ENCODE data around the gene TBC1D16. TPM values are rescaled to one million over a fixed set of nuclear protein-coding genes. Genes with fewer than 3 reads are reported as not detected.

The TBC1D16 gene
- total and polyA plus RNA-seq, 2 donors (not counting 1 experiment from before 2014, with no cell fraction given): 0.82 to 2.7 TPM

DNA sequence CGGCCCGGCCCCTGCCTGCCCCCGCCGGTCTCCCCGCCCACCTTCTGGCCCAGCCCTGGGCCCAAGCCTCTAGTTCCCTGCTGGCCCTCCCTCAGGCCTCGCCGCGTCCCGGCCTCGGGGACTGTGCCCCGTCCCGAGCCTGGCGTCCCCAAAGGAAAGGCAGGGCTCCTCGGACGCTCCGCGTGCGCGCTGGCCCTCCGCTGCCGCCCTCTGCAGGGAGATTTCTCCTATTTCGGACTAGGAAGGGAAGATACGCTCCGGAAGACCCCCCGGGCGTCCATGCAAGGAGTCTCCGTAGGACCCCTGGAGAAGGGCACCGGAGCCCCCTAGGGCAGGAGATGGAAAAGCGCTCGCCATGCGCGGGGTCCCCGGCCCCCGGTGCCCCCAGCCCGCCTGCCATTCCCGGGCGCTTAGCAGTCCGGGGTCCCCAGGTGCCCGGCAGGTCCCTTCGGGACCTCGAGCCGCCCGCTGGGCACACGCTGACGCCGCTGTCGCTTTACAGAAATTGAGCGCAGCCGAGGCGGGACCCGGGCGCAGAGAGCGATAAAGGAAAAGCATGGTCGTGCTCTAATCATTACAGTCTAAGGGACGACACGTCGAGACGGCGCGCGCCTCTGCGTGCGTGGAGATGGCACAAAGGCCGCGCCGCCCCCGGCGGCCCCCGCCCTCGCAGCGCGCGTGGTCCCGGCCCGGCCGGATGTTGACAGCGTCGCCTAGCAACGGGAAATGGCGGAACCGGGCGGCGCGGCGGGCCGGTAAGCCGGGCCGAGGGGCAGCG lies 454 bp upstream of the TBC1D16 start, which contains the start of gene CCDC40:
Gene CCDC40 (plus strand): TSS at position 706 of the 778 bp plus-strand sequence. CDS start 21 bp downstream, at position 727.
- POLR2A ChIA-PET: no interaction called here
- peak; percentile 87 for ATAC-seq (ENCODE audit: low read depth)
- WGBS (ENCODE audit: insufficient coverage): under 1% methylated on average over 88 of the region's 89 CpGs
- Histone ChIP-seq H3K9me3 (ENCODE audit: control extremely low read depth in 1 of 3, control insufficient read depth in 2 of 3, insufficient read depth in 1 of 3, low read length in 2 of 3) (peaks cover 0 to 2% (median 0%) of the 10 kb centered on the region in 3 donors), H3K36me3 (replicated peaks in 1 of 2; ENCODE audit: control extremely low read depth in 1 of 2, control insufficient read depth in 1 of 2, extremely low read depth in 1 of 2, insufficient read depth in 2 of 2, low read length in 1 of 2) (no peaks in the 10 kb centered on the region), H4K20me1 (ENCODE audit: control insufficient read depth, insufficient read depth, low read length, poor library complexity, severe bottlenecking) (no peaks in the 10 kb centered on the region), H3K4me1 (ENCODE audit: control insufficient read depth in 2 of 2, insufficient read depth in 2 of 2, low read length in 2 of 2) (peaks cover 15 to 22% of the 10 kb centered on the region in 2 donors), H3K27me3 (replicated peaks in 1 of 4; ENCODE audit: control extremely low read depth in 1 of 4, control insufficient read depth in 3 of 4, insufficient read depth in 4 of 4, low read length in 3 of 4) (peaks cover 0 to 14% (median 1%) of the 10 kb centered on the region in 4 experiments), H3K4me2 (replicated peaks; ENCODE audit: low read depth, low read length, poor library complexity, severe bottlenecking) (peak within 1 kb of the TSS; percentile 98), H2AFZ (ENCODE audit: insufficient read depth, low read depth, low read length, poor library complexity, severe bottlenecking) (peak within 1 kb of the TSS; percentile 67), H3K9ac (ENCODE audit: low read length) (peak within 1 kb of the TSS; percentile 86), H3K27ac (ENCODE audit: low read length in 2 of 2) (peak within 1 kb of the TSS; percentile 73 to 83), H3K4me3 (ENCODE audit: control extremely low read depth in 1 of 5, extremely low read depth in 1 of 5, insufficient read depth in 1 of 5, low read depth in 2 of 5, low read length in 4 of 5) (peak within 1 kb of the TSS; percentile 43 to 80 (median 71)), H3K79me2 (ENCODE audit: control insufficient read depth, insufficient read depth, low read length) (peaks cover 3% of the 10 kb centered on the region)
- peak within 1 kb of the TSS; percentile 87 for H3K4me3 Mint-ChIP-seq
- no peaks in the 10 kb centered on the region for H3K9me3 Mint-ChIP-seq (ENCODE audit: insufficient read depth)
- H3K27ac Mint-ChIP-seq: peak within 1 kb of the TSS; percentile 89
- peak; percentile 93 for DNase-seq
- CTCF ChIA-PET: no interaction called here
- TF ChIP-seq CTCF (IDR thresholded peaks at IDR 0.05) (no peak), EZH2 (IDR thresholded peaks at IDR 0.05; ENCODE audit: borderline replicate concordance, insufficient read depth, low read depth, low read length, poor library complexity, severe bottlenecking) (no peak)
- peaks cover 11% of the 10 kb centered on the region for H3K4me1 Mint-ChIP-seq
- peaks cover 10% of the 10 kb centered on the region for H3K27me3 Mint-ChIP-seq
- intact Hi-C loops (cut with micrococcal nuclease): loop anchor here (1.0 to 5.0 kb wide), 3 partner anchors 39 to 239 kb away; partner anchors contain the start of genes CBX8 and RNF213

Data from B cell (primary cell).